ENCODE results near the gene PTPRU.

DNA sequence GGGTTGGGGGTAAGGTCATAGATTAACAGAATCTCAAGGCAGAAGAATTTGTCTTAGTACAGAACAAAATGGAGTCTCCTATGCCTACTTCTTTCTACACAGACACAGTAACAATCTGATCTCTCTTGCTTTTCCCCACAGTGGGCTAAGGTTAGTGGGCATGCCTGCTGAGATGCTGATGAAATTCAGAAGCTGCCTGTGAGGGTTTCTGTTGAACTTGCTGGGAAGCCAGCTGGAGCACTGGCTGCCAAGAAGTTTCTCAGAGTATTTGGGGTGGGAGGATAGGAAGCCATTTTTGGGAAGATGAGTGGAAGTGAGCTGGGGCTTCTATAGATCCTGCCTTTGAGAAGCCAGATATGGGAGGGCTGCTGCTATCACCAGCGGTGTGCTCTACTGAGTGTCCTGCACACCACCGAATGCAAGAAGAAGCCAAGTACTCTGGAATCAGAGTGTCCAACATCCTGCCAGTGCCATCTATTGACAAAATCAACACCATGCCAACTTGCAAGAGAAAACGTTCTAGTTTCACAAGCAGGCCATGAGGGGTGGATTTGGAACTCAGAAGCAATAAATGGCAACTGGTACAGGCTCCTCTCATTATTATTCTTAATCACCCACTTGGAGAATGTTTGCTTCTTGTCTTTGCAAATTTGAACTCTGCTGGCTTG lies 102.7 kb downstream of the PTPRU start:
- TF ChIP-seq SUZ12 (IDR thresholded peaks at IDR 0.05) (no peak), ELF4 (IDR thresholded peaks at IDR 0.05) (no peak), ZNF384 (IDR thresholded peaks at IDR 0.05) (no peak), SP1 (IDR thresholded peaks at IDR 0.05) (no peak), BHLHE40 (IDR thresholded peaks at IDR 0.05; ENCODE audit: borderline replicate concordance) (no peak), TARDBP (IDR thresholded peaks at IDR 0.05) (no peak), FOXK2 (IDR thresholded peaks at IDR 0.05) (no peak), LEF1 (IDR thresholded peaks at IDR 0.05; ENCODE audit: borderline replicate concordance) (no peak), HDGF (IDR thresholded peaks at IDR 0.05; ENCODE audit: borderline replicate concordance) (no peak), FOXA1 (IDR thresholded peaks at IDR 0.05) (no peak), L3MBTL2 (conservative IDR thresholded peaks at IDR 0.05) (no peak), CTBP1 (IDR thresholded peaks at IDR 0.05; ENCODE audit: borderline replicate concordance) (no peak), FOXM1 (IDR thresholded peaks at IDR 0.05; ENCODE audit: borderline replicate concordance) (no peak), NFRKB (IDR thresholded peaks at IDR 0.05) (no peak)

Measured in HEK293T (cell line).